Urinary bladder (tissue), 4 donors: ENCODE measurements around the gene CD3E. TPM values are rescaled to one million over a fixed set of nuclear protein-coding genes. Genes with fewer than 3 reads are reported as not detected.
A peak's percentile ranks its signal among the peaks of the same experiment; 100 is the strongest.

Experiments used
- DNase-seq: peaks from one replicate; pipeline ENCODE4 v3.0.0-alpha.2; 2015; ENCODE audit errors: extremely low spot score
- H3K27ac ChIP-seq: one replicate; pipeline ENCODE4 v1.5.1; 2013; ENCODE audit warnings: low read depth, mild to moderate bottlenecking, moderate library complexity
- H3K36me3 ChIP-seq: one replicate; pipeline ENCODE4 v1.6.1; 2013; ENCODE audit warnings: mild to moderate bottlenecking, moderate library complexity; ENCODE audit not compliant: insufficient read depth
- H3K4me1 ChIP-seq: one replicate; pipeline ENCODE4 v1.6.1; 2013; ENCODE audit warnings: mild to moderate bottlenecking, moderate library complexity; ENCODE audit not compliant: insufficient read depth
- H3K4me3 ChIP-seq: one replicate; pipeline ENCODE4 v1.5.1; 2013; ENCODE audit warnings: low read depth, low read length
- WGBS: extraction: QIAGEN DNeasy Blood & Tissue Kit; methylation state at CpG from one replicate; pipeline ENCODE4 v1.1.7; 2013; 5-methylcytosine and 5-hydroxymethylcytosine counted together
- polyA plus RNA-seq: library from polyadenylated mRNA; stranded (reverse); fragments of 200-250 nt; gene quantifications from one replicate; pipeline ENCODE4 v1.2.3, GENCODE V29; 2013
- small RNA-seq: library from RNA; depleted of rRNA; stranded (forward); fragments of <200 nt; gene quantifications from one replicate; pipeline ENCODE3, GENCODE V24; 2014
- total RNA-seq: library from RNA; depleted of rRNA; stranded (reverse); fragments of >200 nt; gene quantifications from one replicate; pipeline ENCODE4 v1.2.3, GENCODE V29; 2014
- donor health status: healthy with polysubstance abuse.
- donor health status: healthy.

The CD3E gene
- total and polyA plus RNA-seq, 2 donors: 0.32 to 3.6 TPM

GRCh38 chr11:118349475-118349874 is 44.9 kb downstream of the CD3E start:
- Histone ChIP-seq H3K36me3 (no peaks in the 10 kb centered on the region), H3K4me1 (no peaks in the 10 kb centered on the region), H3K4me3 (no peak overlapping the region), H3K27ac (no peak overlapping the region)
- 76% methylated on average over 6 of the region's 6 CpGs for WGBS
- DNase-seq: no peak

DNA sequence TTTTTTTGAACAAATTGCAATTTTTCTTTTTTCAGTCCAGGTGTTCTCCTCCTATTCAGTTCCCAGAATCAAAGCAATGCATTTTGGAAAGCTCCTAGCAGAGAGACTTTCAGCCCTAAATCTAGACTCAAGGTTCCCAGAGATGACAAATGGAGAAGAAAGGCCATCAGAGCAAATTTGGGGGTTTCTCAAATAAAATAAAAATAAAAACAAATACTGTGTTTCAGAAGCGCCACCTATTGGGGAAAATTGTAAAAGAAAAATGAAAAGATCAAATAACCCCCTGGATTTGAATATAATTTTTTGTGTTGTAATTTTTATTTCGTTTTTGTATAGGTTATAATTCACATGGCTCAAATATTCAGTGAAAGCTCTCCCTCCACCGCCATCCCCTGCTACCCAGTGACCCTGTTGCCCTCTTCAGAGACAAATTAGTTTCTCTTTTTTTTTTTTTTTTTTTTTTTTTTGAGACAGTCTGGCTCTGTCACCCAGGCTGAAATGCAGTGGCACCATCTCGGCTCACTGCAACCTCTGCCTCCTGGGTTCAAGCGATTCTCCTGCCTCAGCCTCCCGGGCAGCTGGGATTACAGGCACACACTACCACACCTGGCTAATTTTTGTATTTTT is 48.7 kb downstream of the CD3E start:
- WGBS: 15% methylated on average over 6 of the region's 6 CpGs
- DNase-seq: no peak
- Histone ChIP-seq H3K4me1 (no peaks in the 10 kb centered on the region), H3K4me3 (no peak overlapping the region), H3K27ac (no peak overlapping the region), H3K36me3 (no peaks in the 10 kb centered on the region)

DNA sequence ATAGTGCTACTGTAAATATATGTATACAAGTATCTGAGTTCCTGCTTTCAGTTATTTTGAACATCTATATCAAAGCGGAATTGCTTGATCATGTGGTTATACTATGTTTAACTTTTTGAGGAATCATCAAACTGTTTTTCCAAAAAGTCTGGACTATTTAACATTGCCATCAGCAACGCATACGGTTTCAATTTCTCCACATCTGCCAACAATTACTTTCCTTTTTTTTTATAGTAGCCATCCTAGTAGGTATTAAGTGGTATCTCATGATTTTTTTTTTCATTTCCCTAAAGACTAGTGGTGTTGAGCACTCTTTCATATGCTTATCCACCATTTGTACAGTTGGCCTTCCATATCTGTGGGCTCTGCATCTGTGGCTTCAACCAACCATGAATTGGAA is 53.5 kb downstream of the CD3E start:
- H3K4me1 ChIP-seq: no peaks in the 10 kb centered on the region
- no peaks in the 10 kb centered on the region for H3K36me3 ChIP-seq
- H3K27ac ChIP-seq: no peak overlapping the region
- no peak overlapping the region for H3K4me3 ChIP-seq
- WGBS: 54% methylated on average over 3 of the region's 3 CpGs
- DNase-seq: no peak

DNA sequence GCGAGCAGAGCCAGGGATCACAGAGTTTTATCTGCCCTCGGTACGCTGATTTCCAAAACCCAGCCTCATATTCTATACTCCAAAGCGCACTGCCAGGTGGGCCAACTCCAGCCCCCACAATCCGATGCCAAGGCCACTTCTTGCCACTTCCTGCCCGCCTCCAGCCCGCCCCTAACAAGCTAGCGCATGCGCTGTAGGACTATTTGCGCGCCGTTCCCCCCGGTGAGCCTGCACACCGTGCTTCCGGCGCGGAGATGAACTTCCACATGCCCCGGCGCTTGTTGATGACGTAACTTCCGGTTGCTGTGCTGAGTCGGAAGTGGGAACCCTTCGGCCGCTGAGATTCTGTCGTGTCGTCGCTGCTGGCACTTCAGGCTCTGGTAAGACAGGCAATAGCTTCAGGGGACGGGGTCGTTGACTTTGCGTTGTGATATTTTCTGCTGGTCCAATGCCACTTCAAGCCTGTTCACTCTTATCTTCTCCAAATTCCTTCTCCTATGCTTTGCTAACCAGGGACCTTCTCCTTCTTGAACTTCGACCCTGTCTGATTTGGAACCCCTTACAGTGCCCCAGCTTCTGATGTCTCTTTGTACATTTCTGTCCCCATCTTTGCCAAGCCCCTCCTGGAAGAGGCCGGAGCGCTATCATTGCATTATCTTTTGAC is 54.9 kb downstream of the CD3E start, which contains the start of gene UBE4A:
UBE4A (plus strand) TSS at position 306 of the 664 bp plus-strand sequence. CDS start 5,481 bp downstream, outside the sequence.
- Histone ChIP-seq H3K27ac (no peak within 1 kb of the TSS), H3K4me3 (peak within 1 kb of the TSS; percentile 80), H3K36me3 (no peaks in the 10 kb centered on the region), H3K4me1 (no peaks in the 10 kb centered on the region)
- peak; percentile 82 for DNase-seq
- WGBS: 3% methylated on average over 33 of the region's 33 CpGs

- Histone ChIP-seq H3K27ac (no peak overlapping the region), H3K36me3 (peaks cover 5% of the 10 kb centered on the region), H3K4me3 (no peak overlapping the region), H3K4me1 (no peaks in the 10 kb centered on the region)
- no peak for DNase-seq
- 94% methylated on average over 3 of the region's 3 CpGs for WGBS
Observed at GRCh38 chr11:118364956-118365615, 60.6 kb downstream of the CD3E start.

Small RNAs within 50 kb of the gene (small RNA-seq; reads per million reads assigned to genes)
- gene AP001582.1: not detected

Other genes with a start within 250 kb of the CD3E start
- 15.0 TPM for gene TMPRSS4, start 227.7 kb upstream of the CD3E start, total RNA-seq
- 27.9 TPM for gene TMPRSS4, start 227.7 kb upstream of the CD3E start, polyA plus RNA-seq
- gene SMIM35, start 217.8 kb upstream of the CD3E start, total RNA-seq: not detected
- 0.03 TPM for gene SMIM35, start 217.8 kb upstream of the CD3E start, polyA plus RNA-seq
- gene SCN4B, start 151.9 kb upstream of the CD3E start, total RNA-seq: 4.8 TPM
- gene SCN4B, start 151.9 kb upstream of the CD3E start, polyA plus RNA-seq: 5.5 TPM
- gene SCN2B, start 128.1 kb upstream of the CD3E start, total RNA-seq: 2.7 TPM
- 0.79 TPM for gene SCN2B, start 128.1 kb upstream of the CD3E start, polyA plus RNA-seq
- gene JAML, start 79.7 kb upstream of the CD3E start, total RNA-seq: 6.5 TPM
- 6.0 TPM for gene JAML, start 79.7 kb upstream of the CD3E start, polyA plus RNA-seq
- 4.7 TPM for gene MPZL3, start 52.4 kb upstream of the CD3E start, total RNA-seq
- 1.4 TPM for gene MPZL3, start 52.4 kb upstream of the CD3E start, polyA plus RNA-seq
- gene MPZL2, start 40.4 kb upstream of the CD3E start, total RNA-seq: 62.8 TPM
- gene MPZL2, start 40.4 kb upstream of the CD3E start, polyA plus RNA-seq: 44.2 TPM
- 0.69 TPM for gene CD3D, start 38.0 kb downstream of the CD3E start, total RNA-seq
- 5.6 TPM for gene CD3D, start 38.0 kb downstream of the CD3E start, polyA plus RNA-seq
- 1.1 TPM for gene CD3G, start 39.6 kb downstream of the CD3E start, total RNA-seq
- gene CD3G, start 39.6 kb downstream of the CD3E start, polyA plus RNA-seq: 0.48 TPM
- gene UBE4A, start 54.9 kb downstream of the CD3E start, total RNA-seq: 54.2 TPM
- 19.7 TPM for gene UBE4A, start 54.9 kb downstream of the CD3E start, polyA plus RNA-seq
- gene ATP5MG, start 96.9 kb downstream of the CD3E start, total RNA-seq: 70.1 TPM
- 210 TPM for gene ATP5MG, start 96.9 kb downstream of the CD3E start, polyA plus RNA-seq
- 82.4 TPM for gene KMT2A, start 131.8 kb downstream of the CD3E start, total RNA-seq
- gene KMT2A, start 131.8 kb downstream of the CD3E start, polyA plus RNA-seq: 19.6 TPM
- gene TTC36, start 222.7 kb downstream of the CD3E start, total RNA-seq: not detected
- gene TTC36, start 222.7 kb downstream of the CD3E start, polyA plus RNA-seq: 0.49 TPM
- 14.1 TPM for gene TMEM25, start 226.5 kb downstream of the CD3E start, total RNA-seq
- gene TMEM25, start 226.5 kb downstream of the CD3E start, polyA plus RNA-seq: 23.9 TPM